Measurements from ENCODE around the gene TMEM37.

DNA sequence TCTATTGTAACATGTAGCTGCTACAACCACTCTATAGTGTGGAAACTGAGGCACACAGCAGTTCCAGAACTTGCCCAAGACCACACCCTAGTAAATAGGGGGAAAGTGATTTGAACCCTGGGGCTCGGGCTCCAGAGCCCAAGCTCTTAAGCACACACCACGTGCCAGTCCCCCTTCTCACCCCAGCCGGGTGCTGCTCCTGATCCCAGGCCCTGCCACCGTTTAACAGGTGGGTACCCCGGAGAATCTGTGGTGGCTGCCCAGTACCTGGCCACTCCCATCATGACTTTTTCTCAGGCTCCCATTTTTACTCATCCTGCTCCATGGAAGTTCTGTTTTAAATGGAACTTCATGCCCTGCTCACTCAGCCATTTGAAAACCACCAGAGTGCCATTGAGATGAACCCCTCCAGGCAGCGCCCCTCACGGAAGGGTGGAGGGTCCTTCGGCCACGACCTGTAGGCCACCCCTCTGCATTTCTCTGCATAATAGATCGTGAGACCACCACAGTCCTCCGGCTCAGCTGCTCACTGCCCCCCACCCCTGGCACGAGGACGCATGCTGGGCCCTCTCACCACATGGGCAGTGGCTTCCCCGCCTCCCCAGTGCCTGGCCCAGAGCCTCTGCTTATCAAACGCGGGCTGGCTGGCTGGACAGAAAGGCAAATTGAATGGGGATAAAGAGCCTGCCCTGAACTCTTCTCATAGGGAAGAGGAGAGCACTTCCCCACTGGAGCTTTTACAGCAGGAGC lies 42.1 kb downstream of the TMEM37 start:
- TF ChIP-seq, protein P1, sequence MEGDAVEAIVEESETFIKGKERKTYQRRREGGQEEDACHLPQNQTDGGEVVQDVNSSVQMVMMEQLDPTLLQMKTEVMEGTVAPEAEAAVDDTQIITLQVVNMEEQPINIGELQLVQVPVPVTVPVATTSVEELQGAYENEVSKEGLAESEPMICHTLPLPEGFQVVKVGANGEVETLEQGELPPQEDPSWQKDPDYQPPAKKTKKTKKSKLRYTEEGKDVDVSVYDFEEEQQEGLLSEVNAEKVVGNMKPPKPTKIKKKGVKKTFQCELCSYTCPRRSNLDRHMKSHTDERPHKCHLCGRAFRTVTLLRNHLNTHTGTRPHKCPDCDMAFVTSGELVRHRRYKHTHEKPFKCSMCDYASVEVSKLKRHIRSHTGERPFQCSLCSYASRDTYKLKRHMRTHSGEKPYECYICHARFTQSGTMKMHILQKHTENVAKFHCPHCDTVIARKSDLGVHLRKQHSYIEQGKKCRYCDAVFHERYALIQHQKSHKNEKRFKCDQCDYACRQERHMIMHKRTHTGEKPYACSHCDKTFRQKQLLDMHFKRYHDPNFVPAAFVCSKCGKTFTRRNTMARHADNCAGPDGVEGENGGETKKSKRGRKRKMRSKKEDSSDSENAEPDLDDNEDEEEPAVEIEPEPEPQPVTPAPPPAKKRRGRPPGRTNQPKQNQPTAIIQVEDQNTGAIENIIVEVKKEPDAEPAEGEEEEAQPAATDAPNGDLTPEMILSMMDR (IDR thresholded peaks at IDR 0.05), result no peak
- TF ChIP-seq EP300 (IDR thresholded peaks at IDR 0.05) (no peak), POLR2AphosphoS5 (IDR thresholded peaks at IDR 0.05) (no peak), POLR2A (IDR thresholded peaks at IDR 0.05) (no peak)
